SH-SY5Y (cell line): Measurements from ENCODE around the gene SSBP2.

Source experiments
- GATA2 ChIP-seq: IDR thresholded peaks from 2 replicates; pipeline ENCODE4 v1.6.1; 2011; ENCODE audit warnings: mild to moderate bottlenecking, low read depth, low read length
- GATA3 ChIP-seq: IDR thresholded peaks from 2 replicates; pipeline ENCODE4 v1.6.1; 2011; ENCODE audit warnings: low read depth, mild to moderate bottlenecking, low read length, moderate library complexity

DNA sequence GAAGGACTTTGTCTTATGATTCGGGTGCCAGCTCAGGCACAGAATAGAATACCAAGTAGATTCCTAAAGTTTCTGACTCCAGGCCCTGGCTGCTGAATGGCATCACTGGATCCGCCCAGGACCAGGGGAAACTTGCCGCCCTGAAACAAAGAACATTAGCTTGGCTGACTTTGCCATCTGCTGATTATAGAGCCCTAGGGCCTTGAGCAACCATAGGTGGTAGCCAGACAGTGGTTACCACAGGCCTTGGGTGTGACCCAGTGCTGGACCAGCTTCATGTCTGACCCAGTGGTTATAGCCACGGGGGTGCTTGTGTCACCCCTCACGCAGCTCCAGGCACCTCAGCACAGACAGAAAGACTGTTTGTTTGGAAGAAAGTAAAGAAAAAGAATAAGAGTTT lies 62.7 kb downstream of the SSBP2 start:
- TF ChIP-seq GATA2 = no peak
- TF ChIP-seq GATA3 = no peak
